GM18861 (cell line): ENCODE data around the gene CDH4.

ENCODE experiments used
- ATAC-seq: cut with Tn5 transposase; IDR thresholded peaks from one replicate; pipeline ENCODE4 v1.9.1; 2021; ENCODE audit not compliant: unreplicated experiment

Gene CDH4

GRCh38 chr20:61251529-61252393 is at the start of gene CDH4:
Gene CDH4, plus strand, starts transcription at chr20:61252261.
- ATAC-seq, result no peak

DNA sequence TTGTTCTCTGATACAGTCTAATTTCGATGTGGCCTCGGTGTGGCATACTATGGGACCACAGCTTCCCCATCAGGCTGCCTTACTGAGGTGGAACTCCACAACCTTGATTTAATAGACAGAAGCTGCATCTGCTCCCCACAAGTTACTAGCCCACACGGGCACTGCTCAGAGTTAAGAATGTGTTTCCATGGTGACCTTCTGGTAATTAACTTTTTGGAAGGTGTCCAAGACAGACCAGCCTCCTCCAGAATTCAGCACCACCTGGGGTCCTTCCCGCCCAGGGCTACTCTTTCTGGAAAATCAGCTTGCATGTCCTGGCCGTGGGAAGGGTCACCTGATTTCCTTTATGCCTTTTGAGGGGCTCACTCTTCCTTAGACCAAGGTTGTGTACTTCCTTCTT is 48.7 kb upstream of the CDH4 start:
- ATAC-seq, result no peak

GRCh38 chr20:61204206-61204605 is 47.9 kb upstream of the CDH4 start:
- ATAC-seq, result no peak

GRCh38 chr20:61205769-61206168 is 46.3 kb upstream of the CDH4 start:
- no peak for ATAC-seq

DNA sequence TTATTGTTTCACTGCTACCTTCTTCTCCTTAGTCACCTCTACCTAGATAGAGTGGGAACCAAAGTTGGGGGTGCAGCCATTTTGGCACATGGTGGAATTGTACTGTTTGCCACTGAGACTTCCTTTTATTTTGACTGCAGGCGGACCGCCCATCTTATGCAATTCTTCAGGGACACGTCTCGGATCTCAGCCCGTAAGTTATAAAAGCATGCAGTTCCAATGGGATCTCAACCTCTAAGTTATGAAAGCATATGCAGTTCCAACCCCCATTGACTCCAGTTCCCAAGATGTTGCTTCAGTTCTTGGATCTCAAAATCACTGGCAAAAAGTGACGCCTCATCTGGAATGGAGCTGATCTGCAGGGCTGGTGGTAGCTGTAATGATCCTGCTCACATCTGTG is 41.2 kb upstream of the CDH4 start:
- no peak for ATAC-seq

- ATAC-seq, result no peak
These were observed 34.2 kb upstream of the CDH4 start for GRCh38 chr20:61217848-61218247.

DNA sequence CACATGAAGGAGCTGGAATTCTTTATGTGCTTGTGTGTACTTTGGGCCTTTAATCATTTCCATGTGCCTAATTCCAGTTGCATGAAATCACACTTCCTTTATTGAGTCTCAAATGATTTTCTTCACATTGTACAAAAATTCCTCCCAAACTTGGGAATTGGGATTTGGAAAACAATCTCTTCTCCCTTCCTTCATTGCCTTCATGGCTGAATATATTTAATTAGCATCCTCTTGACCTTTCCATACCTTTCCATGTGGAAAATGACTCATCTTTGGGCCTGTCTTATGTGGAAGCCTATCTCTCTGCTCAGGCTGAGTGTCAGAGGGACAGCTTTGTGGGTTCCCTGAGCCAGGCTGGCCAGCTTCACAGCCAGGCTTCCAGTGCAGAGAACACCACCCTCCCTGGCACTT is 33.0 kb upstream of the CDH4 start:
- no peak for ATAC-seq

DNA sequence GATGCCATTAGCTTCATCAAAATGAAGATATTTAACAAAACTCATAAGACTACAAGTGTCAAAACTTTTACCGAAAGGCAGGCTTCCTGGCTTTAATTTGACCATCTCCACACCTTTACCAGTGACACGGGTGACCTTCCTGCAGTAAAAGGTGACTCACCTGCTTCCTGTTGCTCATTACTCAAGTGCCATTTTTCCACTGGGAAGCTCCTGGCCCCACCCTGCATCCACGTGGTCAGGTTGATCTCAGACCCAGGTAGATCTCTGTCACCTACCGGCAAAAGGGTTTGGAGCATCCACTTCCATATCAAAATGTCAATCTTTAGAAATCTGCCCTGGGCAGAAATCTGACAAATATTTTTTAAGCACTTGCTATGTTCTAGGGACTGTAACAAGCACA is 31.9 kb upstream of the CDH4 start:
- ATAC-seq, result no peak

GRCh38 chr20:61220626-61221325 is 31.3 kb upstream of the CDH4 start:
- ATAC-seq, result no peak

GRCh38 chr20:61222699-61223098 is 29.4 kb upstream of the CDH4 start:
- no peak for ATAC-seq

DNA sequence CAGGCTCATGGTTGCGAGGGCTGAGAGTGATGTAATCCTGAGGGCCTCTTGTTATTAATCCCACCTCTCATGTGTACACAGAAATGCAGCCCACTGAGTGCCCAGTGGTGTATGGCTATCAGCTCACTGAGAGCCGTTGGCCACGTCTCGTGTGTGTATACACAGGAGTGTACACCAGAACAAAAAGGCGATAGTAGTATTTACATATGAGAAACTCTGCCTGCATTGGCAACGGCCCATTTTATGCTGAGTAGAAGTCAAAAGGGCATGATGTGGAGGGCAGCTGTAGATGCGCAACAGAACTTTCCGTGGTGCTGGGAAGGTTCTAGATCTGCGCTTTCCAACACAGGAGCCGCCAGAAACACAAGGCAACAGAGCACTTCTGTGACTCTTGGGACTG is 28.9 kb upstream of the CDH4 start:
- ATAC-seq, result no peak

- ATAC-seq, result no peak
These were observed 21.9 kb upstream of the CDH4 start for GRCh38 chr20:61230166-61230565.

DNA sequence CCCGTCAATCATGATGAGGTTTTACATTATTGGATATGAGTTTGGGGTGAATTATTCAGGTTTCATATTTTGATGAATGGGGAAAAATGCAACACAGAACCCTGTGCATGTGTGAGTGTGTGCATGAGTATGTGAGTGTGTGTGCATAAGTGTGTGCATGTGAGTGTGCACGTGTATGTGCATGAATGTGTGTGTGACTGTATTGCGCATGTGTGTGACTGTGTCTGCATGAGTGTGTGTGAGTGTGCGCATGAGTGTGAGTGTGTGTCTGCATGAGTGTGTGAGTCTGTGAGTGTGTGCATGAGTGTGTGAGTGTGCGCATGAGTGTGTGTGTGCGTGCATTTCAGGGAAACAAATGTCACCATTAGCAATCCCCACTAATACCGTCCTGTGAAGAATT is 18.5 kb upstream of the CDH4 start:
- ATAC-seq, result no peak

DNA sequence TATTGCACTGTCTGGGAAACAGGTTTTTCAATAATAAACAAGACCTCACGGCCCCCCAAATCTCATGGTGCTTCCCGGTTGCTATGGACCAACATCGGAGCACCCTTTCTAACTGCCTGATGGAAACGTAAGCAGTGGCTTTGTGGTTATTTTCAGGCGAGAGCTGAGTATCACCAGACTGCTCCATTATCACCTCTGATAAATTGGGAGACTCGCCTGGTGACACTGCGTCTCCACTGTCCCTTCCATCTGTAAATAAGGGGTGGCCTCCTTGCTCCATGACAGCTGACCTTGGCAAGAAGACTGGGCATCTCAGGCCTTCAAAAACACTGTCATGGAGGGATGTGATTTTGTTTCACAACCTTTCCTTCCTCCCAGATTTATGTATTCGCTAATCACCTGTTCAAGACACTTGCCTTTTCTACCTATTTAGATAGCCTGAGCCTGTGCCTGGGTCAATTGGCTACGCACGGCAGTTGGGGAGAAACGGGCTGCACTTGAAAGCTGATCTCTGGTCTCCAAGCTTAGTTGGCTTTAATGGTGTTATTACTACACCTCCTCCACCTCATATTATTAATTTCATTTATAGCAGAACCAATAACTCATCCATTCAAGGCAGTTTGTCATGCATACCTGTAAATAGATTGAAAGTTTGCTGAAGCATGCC is 17.7 kb upstream of the CDH4 start:
- ATAC-seq, result no peak

DNA sequence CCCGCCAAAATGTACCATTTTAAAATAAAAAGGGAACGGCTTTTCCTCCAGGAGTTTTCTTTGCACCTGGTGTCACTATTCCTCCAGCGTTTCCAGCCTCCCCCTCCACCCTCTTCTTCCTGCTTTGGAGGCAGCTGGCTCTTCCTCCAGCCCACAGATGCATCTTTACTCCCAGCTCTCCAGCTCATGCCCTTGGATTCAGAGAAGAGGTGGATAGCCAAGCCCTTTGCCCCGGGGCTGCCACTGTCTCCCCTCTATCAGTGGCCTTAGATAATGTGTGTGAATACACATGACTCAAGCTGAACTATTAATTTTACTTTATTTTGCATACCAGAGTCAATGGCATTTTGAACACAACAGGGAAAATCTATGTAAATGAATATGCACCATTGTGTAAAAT is 15.3 kb upstream of the CDH4 start:
- no peak for ATAC-seq

DNA sequence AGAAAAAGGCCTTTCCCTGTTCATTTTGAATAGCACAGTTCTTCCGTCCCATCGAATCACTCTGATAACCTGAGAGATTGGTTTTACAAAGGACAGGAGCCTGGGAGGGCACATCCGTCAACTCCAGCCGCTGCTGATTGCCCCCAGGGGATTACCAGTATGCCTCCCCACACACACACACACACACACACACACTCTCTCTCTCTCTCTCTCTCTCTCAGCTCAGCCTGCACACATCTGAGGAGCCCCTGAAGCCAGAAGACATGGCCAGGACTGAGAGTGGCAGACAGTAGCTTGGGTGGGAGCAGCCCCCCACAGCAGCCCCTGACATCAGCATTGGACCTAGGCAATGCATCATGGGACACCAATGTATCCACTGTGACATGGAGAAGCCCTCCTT is 13.2 kb upstream of the CDH4 start:
- no peak for ATAC-seq

DNA sequence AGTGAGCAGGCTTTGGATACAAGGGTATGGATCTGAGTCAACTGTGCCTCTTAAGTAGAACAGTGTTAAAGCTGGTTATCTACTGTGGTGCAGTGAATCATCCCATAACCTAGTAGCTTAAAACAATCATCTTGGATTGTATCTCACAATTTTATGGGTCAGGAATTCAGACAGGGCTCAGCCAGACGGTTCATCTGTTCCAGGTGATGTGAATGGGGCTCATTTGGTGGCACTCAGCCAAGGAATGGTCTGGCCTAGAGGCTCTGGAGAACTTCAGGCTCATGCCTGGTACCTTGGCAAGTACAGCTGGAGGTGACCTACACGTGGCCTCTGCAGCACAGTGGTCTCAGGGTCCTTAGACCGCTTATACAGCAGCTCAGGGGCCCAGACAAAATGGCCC is 11.2 kb upstream of the CDH4 start:
- no peak for ATAC-seq

- no peak for ATAC-seq
These were observed 7.8 kb upstream of the CDH4 start for GRCh38 chr20:61244213-61244612.

DNA sequence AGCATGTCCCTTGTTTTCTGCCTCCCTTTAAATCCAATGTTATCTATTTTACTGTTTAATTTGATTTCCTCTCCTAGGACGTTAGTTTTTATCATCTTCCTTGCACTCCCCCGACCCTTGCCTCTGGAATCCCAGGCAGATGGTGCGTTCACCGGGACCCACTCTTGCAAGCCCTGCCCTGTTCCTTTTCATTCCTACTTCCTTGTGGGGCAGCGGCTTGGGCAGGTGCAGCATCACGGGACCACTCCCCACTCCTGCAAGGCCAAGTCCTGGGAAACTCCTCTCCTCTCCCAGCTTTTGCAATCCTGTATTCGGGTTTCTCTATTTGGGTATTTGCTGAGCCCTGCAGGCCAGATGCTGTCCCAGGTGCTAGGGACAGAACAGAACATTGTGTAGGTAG is 5.8 kb upstream of the CDH4 start:
- ATAC-seq, result no peak

DNA sequence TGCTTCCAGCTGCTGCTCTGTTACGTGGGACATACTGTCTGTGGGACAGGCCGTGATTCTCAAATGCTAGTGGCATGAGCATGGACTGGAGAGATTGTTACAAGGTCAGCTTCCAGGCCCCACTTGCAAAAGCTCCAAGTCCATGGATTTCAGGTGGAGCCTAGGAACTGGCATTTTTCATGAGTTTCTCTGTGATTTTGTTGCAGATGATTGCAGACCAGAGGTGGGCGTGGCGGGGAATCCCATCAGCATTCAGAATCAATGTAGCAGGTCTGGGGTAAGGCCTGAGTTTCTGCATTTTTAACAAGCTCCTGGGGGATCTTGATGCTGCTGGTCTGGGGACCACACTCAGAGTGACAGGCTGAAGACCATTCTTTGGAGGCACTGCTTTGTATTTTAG is 2.4 kb upstream of the CDH4 start:
- no peak for ATAC-seq

GRCh38 chr20:61252601-61253263 is 671 bp downstream of the CDH4 start:
- ATAC-seq, result no peak

DNA sequence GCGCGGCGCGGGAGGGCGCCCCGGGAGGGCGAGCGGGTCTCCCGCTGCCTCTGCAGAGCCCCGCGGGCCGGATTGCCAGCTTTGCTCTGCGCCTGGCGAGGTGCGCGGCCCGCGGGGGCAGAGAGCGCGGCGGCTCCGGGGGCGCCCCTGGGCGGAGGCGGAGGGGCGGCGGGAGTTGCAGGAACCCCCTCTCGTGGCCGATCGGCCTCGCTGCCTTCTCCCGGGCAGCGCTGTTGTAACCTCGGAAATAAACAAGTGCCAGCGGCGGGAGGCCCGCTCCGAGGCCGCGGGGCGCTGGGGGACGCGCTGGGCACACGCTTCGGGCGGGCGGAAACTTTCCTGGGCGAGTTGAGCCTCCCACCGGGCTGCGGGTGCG is 1.2 kb downstream of the CDH4 start:
- ATAC-seq, result no peak
